Osteocyte (in vitro differentiated cells): ENCODE measurements around the gene OR5T2. TPM values are rescaled to one million over a fixed set of nuclear protein-coding genes. Genes with fewer than 3 reads are reported as not detected.

ENCODE experiments used
- DNase-seq: peaks from one replicate; pipeline ENCODE4 v3.0.0; 2021; ENCODE audit warnings: mixed read lengths; ENCODE audit not compliant: unreplicated experiment; ENCODE audit errors: extremely low spot score
- H3K27ac Mint-ChIP-seq: one replicate; pipeline ENCODE4 v1.8.0; 2021; ENCODE audit warnings: mild to moderate bottlenecking, mixed read lengths; ENCODE audit not compliant: unreplicated experiment
- H3K27me3 Mint-ChIP-seq: one replicate; pipeline ENCODE4 v1.8.0; 2021; ENCODE audit warnings: mixed read lengths; ENCODE audit not compliant: unreplicated experiment
- H3K36me3 Mint-ChIP-seq: one replicate; pipeline ENCODE4 v1.8.0; 2021; ENCODE audit warnings: mixed read lengths; ENCODE audit not compliant: unreplicated experiment
- H3K4me1 Mint-ChIP-seq: one replicate; pipeline ENCODE4 v1.8.0; 2021; ENCODE audit warnings: mixed read lengths; ENCODE audit not compliant: unreplicated experiment
- H3K4me3 Mint-ChIP-seq: one replicate; pipeline ENCODE4 v1.8.0; 2021; ENCODE audit warnings: mild to moderate bottlenecking, moderate library complexity, mixed read lengths; ENCODE audit not compliant: unreplicated experiment
- H3K9me3 Mint-ChIP-seq: one replicate; pipeline ENCODE4 v1.8.0; 2021; ENCODE audit warnings: mixed read lengths; ENCODE audit not compliant: unreplicated experiment
- CTCF ChIP-seq: fragments of 200-600 bp; sonication (generic); IDR thresholded peaks from 2 replicates; pipeline ENCODE4 v1.5.0; 2021; ENCODE audit warnings: antibody characterized with exemption, mild to moderate bottlenecking, moderate library complexity
- total RNA-seq: library from RNA; stranded (reverse); gene quantifications from 2 replicates; pipeline ENCODE4 v1.2.1, GENCODE V29; 2021

OR5T2 gene
- total RNA-seq, 1 donor from 2014 or later, result not detected

GRCh38 chr11:56183459-56183858, 50.6 kb downstream of the OR5T2 start:
- Mint-ChIP-seq H3K27me3 (no peaks in the 10 kb centered on the region), H3K36me3 (no peaks in the 10 kb centered on the region), H3K4me1 (no peaks in the 10 kb centered on the region), H3K9me3 (peaks cover 29% of the 10 kb centered on the region), H3K27ac (no peak overlapping the region), H3K4me3 (no peak overlapping the region)
- no peak for TF ChIP-seq CTCF
- no peak for DNase-seq

Other genes with a start within 250 kb of the OR5T2 start
- not detected in 2 replicates for gene OR5F1, start 239.6 kb downstream of the OR5T2 start, total RNA-seq
- gene OR5AS1, start 206.6 kb downstream of the OR5T2 start, total RNA-seq, result not detected in 2 replicates
- not detected in 2 replicates for gene OR8I2, start 140.9 kb downstream of the OR5T2 start, total RNA-seq
- gene OR8H2, start 130.6 kb downstream of the OR5T2 start, total RNA-seq, result not detected in 2 replicates
- gene OR8H3, start 111.9 kb downstream of the OR5T2 start, total RNA-seq, result not detected in 2 replicates
- not detected in 2 replicates for gene OR8J3, start 94.1 kb downstream of the OR5T2 start, total RNA-seq
- not detected in 2 replicates for gene OR8K5, start 73.9 kb downstream of the OR5T2 start, total RNA-seq
- gene OR5J2, start 57.6 kb downstream of the OR5T2 start, total RNA-seq, result not detected in 2 replicates
- gene OR5T3, start 18.0 kb upstream of the OR5T2 start, total RNA-seq, result not detected in 2 replicates
- gene OR5T1, start 39.9 kb upstream of the OR5T2 start, total RNA-seq, result not detected in 2 replicates
- not detected in 2 replicates for gene OR8H1, start 58.0 kb upstream of the OR5T2 start, total RNA-seq
- not detected in 2 replicates for gene OR8K3, start 80.9 kb upstream of the OR5T2 start, total RNA-seq
- gene OR8K1, start 111.8 kb upstream of the OR5T2 start, total RNA-seq, result not detected in 2 replicates
- not detected in 2 replicates for gene OR8J1, start 120.0 kb upstream of the OR5T2 start, total RNA-seq
- not detected in 2 replicates for gene OR8U1, start 141.4 kb upstream of the OR5T2 start, total RNA-seq
- gene OR5AL1, start 178.4 kb upstream of the OR5T2 start, total RNA-seq, result not detected in 2 replicates
- gene OR5M3, start 239.1 kb upstream of the OR5T2 start, total RNA-seq, result not detected in 2 replicates